PC-3 (cell line): Measurements from ENCODE around the gene SLC6A4.

ENCODE experiments used
- CTCF ChIP-seq: fragments of 300-600 bp; sonication (generic); conservative IDR thresholded peaks from 2 replicates; pipeline ENCODE4 v1.5.1; 2017; ENCODE audit warnings: antibody characterized with exemption, low read depth, mild to moderate bottlenecking, low read length
- EZH2 ChIP-seq: fragments of 300-600 bp; sonication (generic); IDR thresholded peaks from one replicate; pipeline ENCODE4 v1.6.1; 2017; ENCODE audit warnings: antibody characterized with exemption, mild to moderate bottlenecking, low read length; ENCODE audit not compliant: unreplicated experiment

- TF ChIP-seq CTCF (no peak), EZH2 (no peak)
These were observed 2.6 kb downstream of the SLC6A4 start for GRCh38 chr17:30232824-30233427.
